GM18511 (cell line): ENCODE results near the gene DDAH2.
"Not testable (repeated sequence)": the region's sequence is repeated elsewhere in the genome, so short reads cannot be mapped to it uniquely, and the experiment has no call there.

Source experiments
- ATAC-seq: cut with Tn5 transposase; IDR thresholded peaks from one replicate; pipeline ENCODE4 v1.9.1; 2021; ENCODE audit warnings: mild to moderate bottlenecking, moderate library complexity; ENCODE audit not compliant: unreplicated experiment

The DDAH2 gene

DNA sequence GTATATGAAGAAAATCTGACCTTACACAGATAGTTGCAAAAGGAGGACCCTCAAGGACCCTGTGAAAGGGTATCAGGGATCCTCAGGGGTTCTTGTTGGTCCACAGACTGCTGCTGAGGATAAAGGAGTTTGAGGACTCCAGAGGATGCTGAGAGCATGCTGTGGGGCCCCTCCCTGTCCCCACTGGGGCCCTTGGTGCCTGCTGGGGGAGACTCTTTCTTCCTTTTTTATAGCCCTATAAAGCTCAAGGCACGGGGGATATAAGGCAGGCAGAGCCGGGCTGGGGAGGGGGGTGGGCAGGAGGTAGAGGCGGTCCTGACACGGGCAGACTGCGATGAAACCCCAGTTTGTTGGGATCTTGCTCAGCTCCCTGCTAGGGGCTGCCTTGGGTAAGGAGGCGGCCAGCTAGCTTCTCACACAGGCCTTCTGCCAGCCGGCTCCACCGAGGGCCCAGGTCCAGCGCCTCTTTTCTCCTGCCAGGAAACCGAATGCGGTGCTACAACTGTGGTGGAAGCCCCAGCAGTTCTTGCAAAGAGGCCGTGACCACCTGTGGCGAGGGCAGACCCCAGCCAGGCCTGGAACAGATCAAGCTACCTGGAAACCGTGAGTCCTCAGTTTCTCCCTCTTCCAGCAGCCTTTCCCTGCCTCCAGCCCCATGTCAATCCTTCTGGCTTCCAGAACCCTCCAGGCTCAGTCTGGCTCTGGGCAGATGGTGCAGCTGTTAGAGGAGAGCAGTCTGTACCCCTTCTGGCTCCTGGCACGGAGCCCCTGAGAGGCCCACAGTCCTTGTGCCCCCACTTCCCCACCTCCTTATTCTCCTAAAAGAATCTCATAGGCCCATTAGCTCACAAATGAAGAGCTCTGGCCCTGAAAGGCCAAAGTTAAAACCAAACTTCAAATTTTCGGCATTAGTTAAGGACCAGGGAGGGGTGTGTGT lies 13.8 kb downstream of the DDAH2 start, which contains the start of gene LY6G6D:
TSS of gene LY6G6D (plus strand) at position 327 of the 937 bp plus-strand sequence. CDS start at position 335, 8 bp downstream.
- no peak for ATAC-seq

DNA sequence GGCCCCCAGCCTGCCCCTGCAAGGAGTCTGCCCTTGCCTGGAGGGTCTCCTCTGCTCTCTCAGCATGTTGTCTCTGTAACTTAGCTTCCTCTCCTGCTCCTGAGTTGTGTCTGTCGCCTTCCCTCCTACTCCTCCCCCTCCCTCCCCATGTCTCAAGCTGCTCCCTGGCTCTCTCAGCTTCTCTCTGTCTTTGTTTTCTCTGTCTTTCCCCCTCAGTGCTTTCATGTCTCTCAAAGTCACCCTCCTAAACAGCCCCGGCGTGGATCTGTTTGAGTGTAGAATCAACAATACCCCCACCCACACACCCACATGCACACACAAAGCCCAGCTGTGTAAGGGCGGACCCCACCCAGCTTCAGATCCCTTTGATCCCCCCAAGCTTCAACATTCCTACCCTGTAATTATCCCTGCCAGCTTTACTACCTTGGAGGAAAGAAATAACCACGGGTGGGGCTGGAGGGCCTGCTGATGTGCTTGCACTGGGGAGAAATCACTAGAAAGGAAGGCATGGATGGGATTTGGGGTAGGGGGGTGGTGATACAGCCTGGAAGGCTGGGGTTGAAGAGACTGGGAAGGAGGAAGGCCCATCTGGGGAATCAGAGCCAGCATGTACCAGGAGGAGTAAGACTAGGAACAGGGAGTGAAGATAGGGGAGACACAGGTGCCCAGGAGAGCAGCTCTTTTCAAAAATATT lies 15.0 kb downstream of the DDAH2 start:
- no peak for ATAC-seq

DNA sequence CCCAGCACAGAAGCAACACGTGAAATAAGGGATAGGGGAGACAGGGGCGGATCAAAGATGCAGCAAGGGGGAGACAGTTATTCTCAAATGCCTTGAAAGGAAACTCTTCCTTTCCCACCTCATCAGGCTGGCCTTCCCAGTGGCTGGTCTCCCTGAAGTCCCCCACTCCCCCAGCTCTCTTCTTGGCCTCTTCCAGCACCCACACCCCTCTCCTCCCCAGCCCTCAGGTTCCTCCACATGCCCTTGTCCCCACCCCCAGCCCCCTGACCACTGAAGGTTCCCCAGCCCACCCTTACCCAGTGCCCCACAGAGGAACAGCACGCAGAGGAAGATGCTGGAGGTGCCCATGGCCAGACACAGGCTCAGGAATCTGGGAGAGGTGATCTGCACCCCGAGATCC lies 15.6 kb downstream of the DDAH2 start:
- ATAC-seq: no peak

DNA sequence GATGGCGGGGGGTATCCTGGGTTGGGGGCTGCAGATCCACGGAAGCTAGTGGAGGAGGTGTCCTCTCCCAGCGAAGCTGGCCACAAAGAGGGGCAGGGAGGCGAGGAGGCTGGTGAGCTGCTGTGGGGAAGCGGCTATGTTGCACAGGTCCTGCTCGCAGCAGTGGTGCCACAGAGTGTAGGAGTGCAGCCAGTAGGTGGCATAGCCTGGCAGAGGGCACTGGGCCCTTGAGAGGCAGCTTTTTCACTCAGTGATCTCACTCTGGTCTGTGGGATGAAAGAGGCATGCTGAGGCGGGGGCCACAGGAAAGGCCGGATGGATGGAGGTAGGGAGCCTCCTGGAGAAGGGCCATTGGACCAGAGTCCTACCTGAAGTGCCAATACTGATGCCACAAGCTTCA lies 16.8 kb downstream of the DDAH2 start:
- ATAC-seq: no peak

DNA sequence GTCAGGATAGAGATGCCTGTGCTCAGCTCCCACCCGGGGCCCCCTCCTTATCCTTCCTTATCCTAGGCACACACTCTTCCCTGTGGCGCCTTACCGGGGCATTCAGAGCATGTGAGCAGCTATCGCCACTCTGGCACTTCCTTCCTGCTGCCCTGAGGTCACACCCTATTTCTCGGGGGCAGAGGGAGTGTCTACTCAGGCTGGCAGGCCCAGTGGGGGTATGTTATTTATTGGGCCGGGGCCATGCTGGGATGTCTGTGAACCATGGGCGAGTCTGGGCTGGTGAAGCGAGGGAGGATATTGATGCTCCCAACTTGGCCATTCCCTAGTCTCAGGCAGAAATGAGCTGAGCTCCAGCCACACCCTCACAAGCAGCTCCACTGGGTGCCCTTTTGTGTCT lies 17.9 kb downstream of the DDAH2 start:
- ATAC-seq: no peak

DNA sequence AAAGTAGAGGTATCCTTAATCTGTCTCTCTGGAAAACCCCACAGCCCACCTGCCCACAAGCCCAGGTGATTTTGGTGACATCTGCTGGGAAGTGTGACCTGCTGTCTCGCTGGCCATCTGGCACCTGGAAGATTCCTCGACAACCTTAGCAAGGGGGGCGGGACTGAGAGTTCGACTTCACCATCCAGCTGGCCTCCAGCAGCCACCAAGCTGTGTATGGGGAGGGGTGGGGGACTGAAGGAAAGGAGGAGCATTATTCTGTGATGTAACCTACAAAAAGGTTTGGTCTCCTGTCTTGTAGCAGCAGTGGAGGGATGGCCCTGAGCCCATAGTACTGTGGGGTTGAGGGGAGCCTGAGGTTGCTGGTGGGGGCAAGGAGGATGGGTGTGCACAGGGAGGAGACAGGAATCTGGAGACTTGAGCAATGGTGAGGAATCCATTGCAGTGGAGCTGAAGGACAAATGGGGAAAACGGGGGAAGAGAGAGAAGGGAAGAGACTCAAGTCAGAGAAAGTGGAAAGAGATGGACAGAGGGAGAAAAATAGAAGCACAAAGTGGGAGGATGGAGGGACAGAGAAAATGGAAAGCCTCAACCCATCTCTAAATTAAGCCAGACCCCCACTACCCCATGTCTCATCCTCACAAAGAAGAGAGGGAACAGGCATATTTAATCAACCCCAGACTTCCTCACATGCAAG lies 18.4 kb downstream of the DDAH2 start:
- no peak for ATAC-seq

DNA sequence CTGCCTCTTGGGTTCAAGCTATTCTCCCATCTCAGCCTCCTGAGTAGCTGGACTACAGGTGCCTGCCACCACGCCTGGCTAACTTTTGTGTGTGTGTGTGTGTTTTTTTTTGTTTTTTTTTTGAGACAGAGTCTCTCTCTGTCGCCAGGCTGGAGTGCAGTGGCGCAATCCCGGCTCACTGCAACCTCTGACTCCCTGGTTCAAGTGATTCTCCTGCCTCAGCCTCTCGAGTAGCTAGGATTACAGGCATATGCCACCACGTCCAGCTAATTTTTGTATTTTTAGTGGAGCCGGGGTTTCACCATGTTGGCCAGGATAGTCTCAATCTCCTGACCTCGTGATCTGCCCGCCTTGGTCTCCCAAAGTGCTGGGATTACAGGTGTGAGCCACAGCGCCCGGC lies 19.9 kb downstream of the DDAH2 start:
- ATAC-seq: not testable (repeated sequence)

DNA sequence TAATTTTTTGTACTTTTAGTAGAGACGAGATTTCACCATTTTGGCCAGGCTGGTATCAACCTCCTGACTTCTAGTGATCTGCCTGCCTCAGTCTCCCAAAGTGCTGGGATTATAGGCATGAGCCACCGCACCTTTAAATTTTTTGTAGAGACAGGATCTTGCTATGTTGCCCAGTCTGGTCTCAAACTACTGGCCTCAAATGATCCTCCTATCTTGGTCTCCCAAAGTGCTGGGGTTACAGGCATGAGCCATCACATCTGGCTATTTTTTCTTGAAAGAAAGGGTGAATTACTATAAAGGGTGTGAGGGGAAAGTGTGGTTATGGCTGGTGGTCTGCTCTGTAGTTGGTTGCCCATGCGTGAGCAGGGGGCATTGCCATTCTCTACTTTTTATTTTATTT lies 20.9 kb downstream of the DDAH2 start:
- ATAC-seq: no peak

DNA sequence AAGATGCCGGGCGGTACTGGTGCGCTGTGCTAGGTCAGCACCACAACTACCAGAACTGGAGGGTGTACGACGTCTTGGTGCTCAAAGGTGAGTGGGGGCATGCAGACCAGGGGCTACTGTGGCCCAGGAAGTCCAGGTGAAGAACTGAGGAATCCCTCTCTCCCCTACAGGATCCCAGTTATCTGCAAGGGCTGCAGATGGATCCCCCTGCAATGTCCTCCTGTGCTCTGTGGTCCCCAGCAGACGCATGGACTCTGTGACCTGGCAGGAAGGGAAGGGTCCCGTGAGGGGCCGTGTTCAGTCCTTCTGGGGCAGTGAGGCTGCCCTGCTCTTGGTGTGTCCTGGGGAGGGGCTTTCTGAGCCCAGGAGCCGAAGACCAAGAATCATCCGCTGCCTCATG lies 21.4 kb downstream of the DDAH2 start:
- no peak for ATAC-seq

DNA sequence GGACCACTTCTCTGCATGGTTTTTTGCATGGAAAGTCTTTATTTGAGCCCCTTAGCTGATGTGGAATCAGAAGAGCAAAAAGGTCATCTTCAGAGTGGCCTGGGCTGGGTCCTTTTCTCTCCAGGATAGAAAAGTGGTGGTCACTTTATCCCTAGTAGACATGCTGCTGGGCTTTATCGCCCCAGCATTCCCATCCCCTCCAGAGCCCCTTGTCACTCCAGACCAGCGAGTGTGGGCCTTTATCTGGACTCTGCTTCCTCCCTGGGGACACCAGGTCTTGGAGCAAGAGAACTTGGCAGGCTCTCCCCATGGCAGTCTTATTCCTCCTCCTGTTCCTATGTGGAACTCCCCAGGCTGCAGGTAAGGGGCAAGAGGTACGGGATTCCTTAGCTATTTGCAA lies 22.5 kb downstream of the DDAH2 start, which contains the start of gene LY6G6F:
TSS of gene LY6G6F (plus strand) at position 268 of the 400 bp plus-strand sequence. CDS start at position 309, 41 bp downstream.
- no peak for ATAC-seq

DNA sequence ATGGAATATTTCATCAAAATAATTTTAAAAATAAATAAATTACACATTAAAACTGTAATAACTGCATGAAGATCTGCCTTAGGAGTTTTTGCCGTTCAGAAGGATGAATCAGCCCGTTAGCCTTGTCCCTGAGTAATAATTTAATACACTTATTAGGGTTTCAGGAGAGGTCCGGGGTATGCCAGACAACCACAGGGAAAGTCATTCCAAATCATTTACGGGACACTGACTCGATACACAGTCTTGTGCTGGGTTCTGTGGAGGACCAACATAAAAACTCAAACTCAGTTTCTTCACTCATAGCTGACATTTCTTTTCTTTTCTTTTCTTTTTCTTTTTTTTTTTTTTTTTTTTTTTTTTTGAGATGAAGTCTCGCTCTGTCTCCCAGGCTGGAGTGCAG lies 23.2 kb downstream of the DDAH2 start:
- no peak for ATAC-seq

DNA sequence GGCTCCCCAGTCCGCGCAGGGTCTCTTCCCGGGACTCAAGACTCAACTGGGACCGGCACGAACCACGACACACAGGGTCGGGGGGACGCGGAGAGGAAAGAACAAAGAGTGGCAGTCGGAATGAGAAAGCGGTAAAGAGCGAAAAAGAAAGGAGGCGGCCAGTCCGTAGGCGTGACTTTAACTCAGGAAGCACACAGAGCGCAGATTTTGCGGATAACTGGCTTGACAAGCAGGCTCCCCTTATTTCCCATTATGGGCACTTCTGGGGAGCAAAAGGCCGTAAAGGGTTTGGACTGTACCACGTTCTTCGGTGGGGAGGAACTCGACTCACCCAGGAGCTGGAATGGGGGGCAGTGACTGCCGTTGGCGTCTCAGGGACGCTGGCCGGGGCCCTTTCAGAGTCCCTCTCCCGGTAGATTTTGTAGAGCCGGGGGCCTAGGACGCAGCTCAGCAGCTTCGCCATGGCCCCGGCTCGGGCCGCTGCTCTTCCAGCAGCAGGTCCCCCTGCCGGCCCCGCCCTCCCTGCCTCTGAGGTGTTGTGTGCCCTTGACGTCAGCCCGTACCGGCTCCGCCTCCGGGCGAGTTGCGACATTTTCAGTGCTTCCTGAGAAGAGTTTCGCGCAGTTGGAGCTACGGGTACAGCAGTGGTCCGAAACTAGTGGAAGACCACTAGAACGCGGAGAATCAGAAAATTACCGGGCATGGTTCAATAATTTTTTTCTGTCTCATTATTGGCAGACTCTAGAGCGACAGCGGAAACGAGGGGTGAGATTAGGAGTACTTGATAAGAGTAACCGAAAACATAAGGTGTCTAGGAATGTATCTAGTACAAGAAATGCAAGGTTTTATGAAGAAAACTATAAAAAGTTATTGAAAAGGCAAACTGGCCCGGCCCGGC lies 26.0 kb downstream of the DDAH2 start, which contains the start of gene ABHD16A:
TSS of gene ABHD16A (minus strand) at position 506 of the 898 bp plus-strand sequence. CDS start at position 463, 43 bp downstream.
- ATAC-seq: peak; percentile 89

DNA sequence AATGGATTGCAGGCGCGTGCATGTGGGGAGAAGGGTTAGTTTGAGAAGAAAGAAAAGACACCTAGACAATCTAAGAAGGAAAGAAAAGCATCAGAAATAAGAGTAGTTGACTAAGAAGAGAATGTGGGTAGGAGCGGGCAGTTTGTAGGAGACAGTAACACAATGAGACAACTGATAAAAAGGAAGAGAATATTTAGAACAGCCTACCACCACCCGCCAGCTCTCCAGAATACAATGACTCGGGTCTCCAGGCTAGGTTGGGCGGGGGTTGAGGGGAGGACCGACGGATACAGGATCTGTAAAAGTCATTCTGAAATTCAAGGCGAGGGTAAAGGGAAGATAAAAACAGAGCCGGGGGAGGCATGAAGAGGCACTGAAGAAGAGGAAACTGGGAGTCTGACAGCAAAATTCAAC lies 26.7 kb downstream of the DDAH2 start:
- no peak for ATAC-seq

DNA sequence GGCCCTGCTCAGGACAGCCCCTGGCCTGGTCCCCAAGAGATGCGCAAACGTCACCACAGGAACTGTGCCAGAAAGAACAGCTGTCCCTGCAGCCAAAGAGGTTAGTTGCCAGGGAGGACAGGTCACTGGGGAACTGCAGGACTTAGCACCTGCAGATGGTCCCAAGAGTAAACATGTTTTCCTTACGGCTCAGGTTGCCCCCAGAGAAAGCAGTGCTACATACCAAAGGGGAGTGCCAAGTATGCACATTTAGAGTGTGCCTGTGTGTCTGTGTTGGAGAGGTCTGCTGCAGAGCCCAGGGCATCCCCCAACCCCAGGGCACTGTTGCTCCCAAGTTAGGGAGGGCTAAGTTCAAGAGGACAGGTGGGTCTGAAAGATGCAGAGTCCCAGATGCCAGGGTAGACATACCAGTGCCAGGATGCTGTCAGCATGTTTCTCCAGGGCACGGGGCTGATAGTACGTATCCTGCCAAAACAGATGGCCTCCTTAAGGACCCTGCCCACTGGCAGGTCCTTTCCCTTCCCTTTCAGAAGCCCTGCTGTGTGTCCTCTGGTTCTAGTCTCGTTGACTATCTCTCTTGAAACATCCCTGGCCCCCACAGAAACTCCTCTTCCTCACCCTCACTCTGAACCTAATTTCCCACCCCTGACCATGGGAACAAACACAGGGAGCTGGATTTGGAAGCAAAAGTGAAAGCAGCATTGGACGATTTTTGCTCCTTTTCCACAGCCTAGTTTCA lies 27.3 kb downstream of the DDAH2 start:
- no peak for ATAC-seq

DNA sequence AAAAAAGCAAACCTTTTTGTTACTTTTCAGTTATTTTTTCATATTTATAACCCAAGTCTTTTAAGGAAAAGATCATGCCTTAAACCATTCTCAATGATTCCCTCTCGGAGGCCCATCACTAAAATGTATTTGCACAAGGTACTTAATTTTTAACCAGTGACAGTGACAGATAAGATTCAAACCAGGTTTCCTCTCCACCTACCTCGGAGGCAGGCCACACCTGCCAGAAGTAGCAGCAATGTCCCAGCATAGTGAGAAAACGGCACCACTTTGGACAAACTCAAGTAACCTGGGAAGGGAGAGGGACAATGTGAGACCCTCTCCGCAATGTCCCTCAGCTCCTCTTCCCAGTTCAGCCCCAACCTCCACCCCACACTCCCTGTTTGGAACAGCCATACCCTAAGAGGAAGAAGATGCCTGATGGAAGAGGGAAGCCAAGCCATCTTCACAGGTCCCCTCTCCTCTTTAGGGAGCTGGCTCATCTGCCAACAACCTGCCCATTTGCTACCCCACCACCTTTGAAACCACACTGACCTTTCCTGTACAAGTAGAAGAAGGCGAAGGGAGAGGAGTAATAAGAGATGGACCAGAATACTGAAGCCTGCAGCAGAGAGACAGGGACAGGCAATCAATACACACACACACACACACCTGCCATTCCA lies 28.2 kb downstream of the DDAH2 start:
- no peak for ATAC-seq

DNA sequence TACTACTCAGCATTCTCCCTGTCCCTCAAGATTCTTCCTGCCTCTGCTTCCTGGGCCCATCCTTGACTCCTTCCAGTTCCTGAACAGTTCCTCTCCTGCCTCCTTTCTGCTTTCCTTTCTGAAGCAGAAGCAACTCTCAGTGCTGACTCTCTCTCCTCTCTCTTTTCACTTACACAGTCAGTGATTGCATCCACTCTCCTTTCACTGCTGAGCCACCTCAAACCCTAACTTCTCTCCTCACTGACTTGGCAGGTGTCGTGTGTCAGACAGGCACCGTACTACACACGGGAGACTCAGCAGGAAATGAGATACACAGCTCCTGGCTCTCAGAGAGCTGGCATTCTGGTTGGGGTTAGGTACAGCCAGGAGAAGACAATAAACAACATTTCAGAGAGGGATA lies 31.5 kb downstream of the DDAH2 start:
- ATAC-seq: no peak

DNA sequence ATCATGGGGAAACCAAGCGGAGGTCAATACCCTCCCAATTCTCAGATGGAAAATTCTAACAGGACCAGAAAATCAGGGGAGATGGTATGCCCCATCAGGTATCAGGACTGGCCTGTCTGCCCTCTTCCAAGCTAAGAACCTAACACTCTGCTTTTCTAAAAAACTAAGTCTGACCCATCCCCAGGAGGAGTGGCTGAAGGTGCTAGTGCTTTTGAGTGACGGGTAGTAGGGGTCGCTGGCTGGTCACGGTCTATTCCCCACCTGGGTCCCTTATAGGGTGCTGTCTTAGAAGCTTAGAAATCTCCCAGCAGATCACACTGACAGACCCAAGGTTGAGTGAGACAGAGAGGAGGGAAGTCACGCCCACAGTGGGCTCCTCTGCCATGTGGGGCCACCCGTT lies 35.6 kb downstream of the DDAH2 start:
- no peak for ATAC-seq

DNA sequence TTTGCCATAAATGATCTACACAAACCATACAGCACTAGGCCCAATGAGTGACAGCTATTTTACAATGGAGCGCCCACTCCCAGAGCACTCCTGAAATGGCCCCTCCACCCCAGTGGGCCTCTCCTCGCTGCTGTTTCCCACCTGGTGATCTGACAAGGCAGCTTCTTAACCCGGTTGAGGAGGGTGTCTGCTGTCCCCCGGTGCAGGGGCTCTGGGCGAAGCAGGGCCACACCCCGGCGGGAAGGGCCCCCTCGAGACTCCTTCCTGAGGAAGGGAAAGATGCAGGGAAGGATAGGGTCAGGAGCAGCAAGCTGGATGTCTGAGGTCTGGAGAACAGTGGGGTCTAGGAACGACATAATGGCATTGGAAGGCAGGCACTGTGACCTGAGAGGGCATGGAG lies 36.2 kb downstream of the DDAH2 start:
- no peak for ATAC-seq

DNA sequence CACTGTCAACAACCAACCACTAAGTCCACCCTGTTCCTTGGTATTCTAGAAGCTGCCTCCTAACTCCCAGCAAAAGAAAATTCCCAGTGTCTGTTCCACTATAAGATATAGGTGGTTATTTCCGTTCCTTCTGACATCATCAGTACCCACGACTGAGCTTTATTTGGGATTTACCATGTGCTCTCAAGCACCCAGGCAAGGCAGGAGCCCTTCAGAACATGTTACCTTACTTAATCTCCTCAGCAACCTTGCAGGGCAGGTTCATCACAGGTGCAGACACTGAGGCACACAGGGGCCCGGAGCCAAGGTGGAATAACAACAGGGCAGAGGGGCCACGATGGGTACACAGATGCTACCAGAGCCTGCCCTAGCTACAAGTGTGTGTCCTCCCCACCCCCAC lies 36.7 kb downstream of the DDAH2 start:
- ATAC-seq: no peak
